Measurements from ENCODE around the gene C6orf15.

- no peak for TF ChIP-seq CTCF (IDR thresholded peaks at IDR 0.05 in 2 of 3, conservative IDR thresholded peaks at IDR 0.05 in 1 of 3; ENCODE audit: borderline replicate concordance in 1 of 3, insufficient read depth in 1 of 3, low read depth in 2 of 3, low read length in 2 of 3)
- TF ChIP-seq POLR2A (IDR thresholded peaks at IDR 0.05; ENCODE audit: borderline replicate concordance, extremely low read depth, insufficient read depth, insufficient read length): no peak
- no peak for TF ChIP-seq RAD21 (IDR thresholded peaks at IDR 0.05; ENCODE audit: low read depth)
These were observed 46.8 kb upstream of the C6orf15 start for GRCh38 chr6:31158863-31159855.
